HG02884 (cell line): Measurements from ENCODE around the gene CXCR5.

Source experiments
- ATAC-seq: cut with Tn5 transposase; IDR thresholded peaks from one replicate; pipeline ENCODE4 v1.9.1; 2021; ENCODE audit warnings: mild to moderate bottlenecking, moderate library complexity; ENCODE audit not compliant: unreplicated experiment

CXCR5 gene

GRCh38 chr11:118873804-118874203 lies 9.9 kb upstream of the CXCR5 start:
- no peak for ATAC-seq

GRCh38 chr11:118876286-118876685 lies 7.4 kb upstream of the CXCR5 start:
- ATAC-seq: no peak

GRCh38 chr11:118877487-118878162 lies 6.1 kb upstream of the CXCR5 start:
- no peak for ATAC-seq

GRCh38 chr11:118878163-118878563 lies 5.5 kb upstream of the CXCR5 start:
- ATAC-seq: no peak

- no peak for ATAC-seq
Observed at GRCh38 chr11:118881228-118881627, 2.5 kb upstream of the CXCR5 start.

GRCh38 chr11:118882491-118882890 lies 1.2 kb upstream of the CXCR5 start:
- ATAC-seq: no peak

GRCh38 chr11:118883004-118883367 lies 706 bp upstream of the CXCR5 start:
- ATAC-seq: no peak

GRCh38 chr11:118884875-118885274 lies 1.2 kb downstream of the CXCR5 start:
- no peak for ATAC-seq

- no peak for ATAC-seq
Observed at GRCh38 chr11:118885319-118885718, 1.6 kb downstream of the CXCR5 start.

- no peak for ATAC-seq
Observed at GRCh38 chr11:118885831-118886565, 2.3 kb downstream of the CXCR5 start.

- no peak for ATAC-seq
Observed at GRCh38 chr11:118886681-118887111, 3.0 kb downstream of the CXCR5 start.

- ATAC-seq: no peak
Observed at GRCh38 chr11:118887206-118887605, 3.5 kb downstream of the CXCR5 start.

GRCh38 chr11:118888398-118888797 lies 4.7 kb downstream of the CXCR5 start:
- ATAC-seq: no peak

GRCh38 chr11:118889797-118890196 lies 6.1 kb downstream of the CXCR5 start:
- ATAC-seq: no peak

GRCh38 chr11:118892514-118892913 lies 8.8 kb downstream of the CXCR5 start:
- no peak for ATAC-seq

GRCh38 chr11:118892964-118893363 lies 9.3 kb downstream of the CXCR5 start:
- ATAC-seq: no peak

- ATAC-seq: no peak
Observed at GRCh38 chr11:118893662-118894061, 10.0 kb downstream of the CXCR5 start.

- no peak for ATAC-seq
Observed at GRCh38 chr11:118894192-118894591, 10.5 kb downstream of the CXCR5 start.

GRCh38 chr11:118895093-118896039 lies 11.7 kb downstream of the CXCR5 start:
- ATAC-seq: no peak

GRCh38 chr11:118896472-118896913 lies 12.8 kb downstream of the CXCR5 start:
- no peak for ATAC-seq

GRCh38 chr11:118896921-118897591 lies 13.4 kb downstream of the CXCR5 start:
- ATAC-seq: no peak
